ENCODE data around the gene EDRF1. TPM values are rescaled to one million over a fixed set of nuclear protein-coding genes. Genes with fewer than 3 reads are reported as not detected.

Gene EDRF1
- total and polyA plus RNA-seq, 2 experiments from 2014 or later = 11.4 to 16.4 TPM

- TF ChIP-seq EZH2phosphoT487 (IDR thresholded peaks at IDR 0.05; ENCODE audit: insufficient read depth, low read depth) = no peak
- TF ChIP-seq EZH2 (IDR thresholded peaks at IDR 0.05; ENCODE audit: insufficient read depth, poor library complexity, severe bottlenecking) = no peak
- Histone ChIP-seq H3K9me3 (ENCODE audit: low read depth) (no peaks in the 10 kb centered on the region), H3K9ac (no peak overlapping the region)
Measured at GRCh38 chr10:125765835-125766234, 46.3 kb downstream of the EDRF1 start.

GRCh38 chr10:125766511-125766910, 47.0 kb downstream of the EDRF1 start:
- H2AFZ ChIP-seq = no peak overlapping the region
- no peak overlapping the region for H3K4me2 ChIP-seq (ENCODE audit: unreplicated experiment)
- no peak overlapping the region for H3K4me3 ChIP-seq
- H3K9me3 ChIP-seq (ENCODE audit: low read depth) = no peaks in the 10 kb centered on the region
- WGBS, 2 experiments (ENCODE audit: low coverage in 1 of 2, low lambda C conversion rate in 2 of 2, missing lambda C conversion rate in 2 of 2) = 90 to 93% methylated on average over 4 of the region's 4 CpGs
- H3K79me2 ChIP-seq (ENCODE audit: insufficient read depth) = no peaks in the 10 kb centered on the region
- peaks cover 18% of the 10 kb centered on the region for H3K36me3 ChIP-seq (ENCODE audit: low read depth)
- no peak overlapping the region for H3K9ac ChIP-seq
- no peaks in the 10 kb centered on the region for H3K27me3 ChIP-seq (replicated peaks; ENCODE audit: insufficient read depth)
- TF ChIP-seq EZH2phosphoT487 (IDR thresholded peaks at IDR 0.05; ENCODE audit: insufficient read depth, low read depth) (no peak), EZH2 (IDR thresholded peaks at IDR 0.05; ENCODE audit: insufficient read depth, poor library complexity, severe bottlenecking) (no peak)
- no peaks in the 10 kb centered on the region for H3F3A ChIP-seq (ENCODE audit: insufficient read depth)
- in situ Hi-C loops (cut with MboI) = no loop called here
- DNase-seq = no peak
- no peaks in the 10 kb centered on the region for H4K20me1 ChIP-seq (ENCODE audit: insufficient read depth)
- no peak overlapping the region for H3K27ac ChIP-seq
- no peaks in the 10 kb centered on the region for H3K9me2 ChIP-seq (ENCODE audit: insufficient read depth)
- no peaks in the 10 kb centered on the region for H3K4me1 ChIP-seq (ENCODE audit: insufficient read depth)

More at GRCh38 chr10:125765835-125766234, 46.3 kb downstream of the EDRF1 start:
- no peaks in the 10 kb centered on the region for H3K4me1 ChIP-seq (ENCODE audit: insufficient read depth)
- H3K36me3 ChIP-seq (ENCODE audit: low read depth) = peaks cover 18% of the 10 kb centered on the region
- H3K79me2 ChIP-seq (ENCODE audit: insufficient read depth) = no peaks in the 10 kb centered on the region
- DNase-seq = no peak
- H2AFZ ChIP-seq = no peak overlapping the region
- no peaks in the 10 kb centered on the region for H3K9me2 ChIP-seq (ENCODE audit: insufficient read depth)
- no peak overlapping the region for H3K27ac ChIP-seq
- H3K4me3 ChIP-seq = no peak overlapping the region
- WGBS, 2 experiments (ENCODE audit: low coverage in 1 of 2, low lambda C conversion rate in 2 of 2, missing lambda C conversion rate in 2 of 2) = 86 to 88% methylated on average over 1 to 2 of the region's 2 CpGs
- no peaks in the 10 kb centered on the region for H3K27me3 ChIP-seq (replicated peaks; ENCODE audit: insufficient read depth)
- H4K20me1 ChIP-seq (ENCODE audit: insufficient read depth) = no peaks in the 10 kb centered on the region
- in situ Hi-C loops (cut with MboI) = no loop called here
- H3F3A ChIP-seq (ENCODE audit: insufficient read depth) = no peaks in the 10 kb centered on the region
- H3K4me2 ChIP-seq (ENCODE audit: unreplicated experiment) = no peak overlapping the region

- Histone ChIP-seq H4K20me1 (ENCODE audit: insufficient read depth) (no peaks in the 10 kb centered on the region), H3K36me3 (ENCODE audit: low read depth) (peaks cover 14% of the 10 kb centered on the region), H3F3A (ENCODE audit: insufficient read depth) (no peaks in the 10 kb centered on the region), H3K27ac (no peak overlapping the region), H3K4me1 (ENCODE audit: insufficient read depth) (no peaks in the 10 kb centered on the region), H2AFZ (peak overlapping the region; percentile 49; the same call in 1 of the 2 replicates), H3K79me2 (ENCODE audit: insufficient read depth) (no peaks in the 10 kb centered on the region), H3K9me2 (ENCODE audit: insufficient read depth) (no peaks in the 10 kb centered on the region), H3K9ac (no peak overlapping the region), H3K9me3 (ENCODE audit: low read depth) (no peaks in the 10 kb centered on the region), H3K27me3 (replicated peaks; ENCODE audit: insufficient read depth) (no peaks in the 10 kb centered on the region), H3K4me2 (ENCODE audit: unreplicated experiment) (no peak overlapping the region), H3K4me3 (no peak overlapping the region)
- 50 to 59% methylated on average over 4 of the region's 4 CpGs for WGBS, 2 experiments (ENCODE audit: low coverage in 1 of 2, low lambda C conversion rate in 2 of 2, missing lambda C conversion rate in 2 of 2)
- TF ChIP-seq EZH2 (IDR thresholded peaks at IDR 0.05; ENCODE audit: insufficient read depth, poor library complexity, severe bottlenecking) (no peak), EZH2phosphoT487 (IDR thresholded peaks at IDR 0.05; ENCODE audit: insufficient read depth, low read depth) (no peak)
- in situ Hi-C loops (cut with MboI) = no loop called here
- peak; percentile 36 for DNase-seq
Measured at GRCh38 chr10:125768219-125768855, 48.8 kb downstream of the EDRF1 start.

- Histone ChIP-seq H3K79me2 (ENCODE audit: insufficient read depth) (no peaks in the 10 kb centered on the region), H2AFZ (no peak overlapping the region), H3K4me3 (no peak overlapping the region), H3K36me3 (ENCODE audit: low read depth) (peaks cover 7% of the 10 kb centered on the region), H3K4me2 (ENCODE audit: unreplicated experiment) (no peak overlapping the region), H3K27ac (no peak overlapping the region), H3K9me3 (ENCODE audit: low read depth) (no peaks in the 10 kb centered on the region), H3F3A (ENCODE audit: insufficient read depth) (no peaks in the 10 kb centered on the region), H4K20me1 (ENCODE audit: insufficient read depth) (no peaks in the 10 kb centered on the region), H3K27me3 (replicated peaks; ENCODE audit: insufficient read depth) (no peaks in the 10 kb centered on the region), H3K4me1 (ENCODE audit: insufficient read depth) (no peaks in the 10 kb centered on the region), H3K9ac (no peak overlapping the region), H3K9me2 (ENCODE audit: insufficient read depth) (no peaks in the 10 kb centered on the region)
- no peak for DNase-seq
- 91% methylated on average over 12 of the region's 12 CpGs for WGBS, 2 experiments (ENCODE audit: low coverage in 1 of 2, low lambda C conversion rate in 2 of 2, missing lambda C conversion rate in 2 of 2)
- in situ Hi-C loops (cut with MboI) = no loop called here
- TF ChIP-seq EZH2 (IDR thresholded peaks at IDR 0.05; ENCODE audit: insufficient read depth, poor library complexity, severe bottlenecking) (no peak), EZH2phosphoT487 (IDR thresholded peaks at IDR 0.05; ENCODE audit: insufficient read depth, low read depth) (no peak)
Measured at GRCh38 chr10:125769175-125769574, 49.7 kb downstream of the EDRF1 start.

Measured in GM23248 (cell line).